ENCODE measurements around the gene HSD17B11. TPM values are rescaled to one million over a fixed set of nuclear protein-coding genes. Genes with fewer than 3 reads are reported as not detected.
"Not testable (repeated sequence)": the region's sequence is repeated elsewhere in the genome, so short reads cannot be mapped to it uniquely, and the experiment has no call there.

The HSD17B11 gene
- total RNA-seq, 1 donor from 2014 or later = 26.2 TPM

DNA sequence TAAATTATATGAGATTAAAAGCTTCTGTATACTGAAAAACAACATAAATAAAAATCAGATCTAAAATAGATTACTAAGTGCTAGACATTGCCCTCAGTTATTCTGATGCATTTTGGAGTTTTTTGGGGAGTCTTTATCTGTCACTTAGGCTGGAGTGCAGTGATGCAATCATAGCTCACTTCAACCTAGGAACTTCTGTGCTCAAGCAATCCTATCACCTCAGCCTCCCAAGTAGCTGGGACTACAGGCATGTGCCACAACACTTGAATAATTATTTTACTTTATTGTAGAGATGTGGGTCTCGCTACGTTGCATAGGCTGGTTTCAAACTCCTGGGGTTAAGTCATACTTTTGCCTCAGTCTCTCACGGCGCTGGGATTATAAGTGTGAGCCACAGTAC lies 31.7 kb downstream of the HSD17B11 start:
- no peak for DNase-seq (ENCODE audit: low read depth, low spot score)

DNA sequence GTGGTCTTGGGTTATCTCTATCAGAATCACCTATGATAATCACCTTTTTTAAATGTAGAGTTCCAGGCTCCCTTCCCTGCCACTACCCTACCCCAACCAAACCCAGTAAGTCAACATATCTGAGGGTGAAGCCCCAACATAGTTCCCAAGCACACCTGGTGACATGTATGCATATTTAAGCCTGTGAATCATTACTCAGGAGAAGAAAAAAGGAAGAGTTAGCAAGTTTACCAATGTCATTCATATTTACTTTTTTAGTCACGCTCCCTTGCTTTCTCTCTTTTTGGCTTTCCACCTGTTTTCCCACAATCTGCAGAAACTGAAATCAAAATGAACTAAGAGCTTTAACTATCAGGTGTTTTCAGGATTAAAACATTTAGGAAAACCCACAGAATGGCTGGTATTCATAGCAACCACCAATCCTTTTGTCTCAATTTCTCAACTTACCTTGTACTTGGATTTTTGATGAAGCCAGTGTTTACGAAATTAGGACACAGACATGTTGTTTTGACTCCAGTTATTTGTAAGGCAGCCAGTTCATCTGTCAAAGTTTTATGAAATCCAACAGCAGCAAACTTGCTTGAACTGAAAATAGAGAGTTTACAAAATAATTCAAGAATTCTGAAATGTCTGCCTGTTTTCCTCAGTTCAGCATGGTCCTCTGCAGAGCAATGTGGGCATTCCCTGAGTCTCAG lies 34.0 kb downstream of the HSD17B11 start:
- DNase-seq (ENCODE audit: low read depth, low spot score) = no peak

DNA sequence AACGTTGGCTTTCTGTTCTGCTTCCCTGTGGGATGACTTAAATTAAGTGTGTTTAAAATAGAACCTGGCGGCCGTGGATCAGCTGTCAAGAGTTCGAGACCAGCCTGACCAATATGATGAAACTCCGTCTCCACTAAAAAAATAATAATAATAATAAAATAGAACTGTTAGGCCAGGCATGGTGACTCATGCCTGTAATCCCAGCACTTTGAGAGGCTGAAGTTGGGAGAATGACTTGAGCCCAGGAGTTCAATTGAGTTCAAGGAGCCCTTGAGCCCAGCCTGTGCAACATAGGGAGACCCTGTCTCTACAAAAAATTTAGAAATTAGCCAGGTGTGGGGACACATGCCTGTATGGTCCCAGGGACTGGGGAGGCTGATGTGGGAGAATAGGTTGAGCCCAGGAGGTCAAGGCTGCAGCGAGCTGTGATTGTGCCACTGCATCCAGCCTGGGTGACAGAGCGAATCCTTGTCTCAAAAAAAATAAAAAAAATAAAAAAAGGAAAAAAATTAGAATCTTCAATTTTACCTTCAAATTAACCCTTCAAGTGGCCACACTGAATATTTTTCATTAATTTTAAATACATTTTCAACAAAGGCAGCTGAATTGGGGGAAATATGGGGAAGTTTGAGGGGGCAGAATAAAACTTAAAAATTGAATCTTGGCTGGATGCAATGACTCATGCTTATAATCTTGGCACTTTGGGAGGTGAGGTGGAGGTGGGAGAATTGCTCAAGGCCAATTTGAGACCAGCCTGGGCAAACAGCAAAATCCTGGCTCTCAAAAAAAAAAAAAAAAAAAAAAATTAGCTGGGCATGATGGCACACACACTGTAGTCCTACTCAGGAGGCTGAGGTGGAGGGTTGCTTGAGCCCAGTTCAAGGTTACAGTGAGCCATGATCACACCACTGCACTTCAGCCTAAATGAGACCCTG lies 36.6 kb downstream of the HSD17B11 start:
- no peak for DNase-seq (ENCODE audit: low read depth, low spot score)

DNA sequence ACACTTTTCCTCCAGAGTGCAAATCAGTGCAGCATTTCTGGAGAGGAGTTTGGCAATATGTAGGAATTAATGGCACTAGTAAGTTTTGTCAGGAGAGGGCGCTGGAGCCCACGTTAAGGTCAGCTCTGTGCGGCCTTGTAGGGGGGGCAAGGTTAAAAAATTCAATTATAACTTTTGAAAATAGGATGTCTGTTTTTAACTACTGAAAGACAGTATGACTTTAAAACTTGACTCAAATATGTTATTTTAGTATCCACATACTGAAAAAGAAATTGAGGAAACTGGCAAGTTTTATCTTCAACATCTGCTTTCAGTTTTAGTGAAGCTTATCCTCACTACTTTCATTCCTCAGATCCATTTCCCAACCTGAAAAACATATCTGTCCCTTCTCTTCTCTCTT lies 37.4 kb downstream of the HSD17B11 start:
- peak; percentile 8 for DNase-seq (ENCODE audit: low read depth, low spot score)

DNA sequence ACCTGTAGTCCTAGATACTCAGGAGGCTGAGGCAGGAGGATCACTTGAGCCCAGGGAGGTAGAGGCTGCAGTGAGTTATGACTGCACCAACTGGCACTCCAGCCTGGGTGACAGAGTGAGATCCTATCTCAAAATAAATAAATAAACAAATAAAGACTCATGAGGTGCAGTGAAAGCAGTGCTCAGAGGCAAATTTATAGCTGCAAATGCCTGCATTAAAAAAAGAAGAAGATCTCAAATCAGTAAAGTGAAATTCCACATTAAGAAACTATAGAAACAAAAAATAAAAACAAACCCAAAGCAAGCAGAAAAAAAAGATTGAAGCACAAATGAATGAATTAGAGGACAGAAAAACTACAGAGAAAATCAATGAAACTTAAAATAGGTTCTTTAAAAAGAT lies 45.8 kb downstream of the HSD17B11 start:
- no peak for DNase-seq (ENCODE audit: low read depth, low spot score)

DNA sequence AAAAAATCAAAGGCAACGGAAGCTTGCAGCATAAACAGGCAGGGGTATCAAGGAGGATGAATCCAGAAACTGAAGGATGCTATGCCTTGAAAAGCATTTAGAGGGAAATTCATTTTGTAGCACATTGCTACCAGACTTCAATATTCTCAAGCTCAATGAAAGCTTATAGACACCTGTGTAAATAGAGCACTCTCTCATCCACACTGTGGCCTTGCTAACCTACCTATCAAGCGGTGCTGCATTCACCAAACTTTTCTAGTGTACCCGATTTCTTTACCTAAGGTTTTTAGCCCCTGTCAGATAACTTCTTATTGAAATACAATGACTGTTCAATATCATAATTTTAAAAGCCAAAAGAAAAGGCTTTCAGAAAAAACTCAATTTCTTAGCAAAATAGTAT lies 48.1 kb downstream of the HSD17B11 start:
- DNase-seq (ENCODE audit: low read depth, low spot score) = no peak

DNA sequence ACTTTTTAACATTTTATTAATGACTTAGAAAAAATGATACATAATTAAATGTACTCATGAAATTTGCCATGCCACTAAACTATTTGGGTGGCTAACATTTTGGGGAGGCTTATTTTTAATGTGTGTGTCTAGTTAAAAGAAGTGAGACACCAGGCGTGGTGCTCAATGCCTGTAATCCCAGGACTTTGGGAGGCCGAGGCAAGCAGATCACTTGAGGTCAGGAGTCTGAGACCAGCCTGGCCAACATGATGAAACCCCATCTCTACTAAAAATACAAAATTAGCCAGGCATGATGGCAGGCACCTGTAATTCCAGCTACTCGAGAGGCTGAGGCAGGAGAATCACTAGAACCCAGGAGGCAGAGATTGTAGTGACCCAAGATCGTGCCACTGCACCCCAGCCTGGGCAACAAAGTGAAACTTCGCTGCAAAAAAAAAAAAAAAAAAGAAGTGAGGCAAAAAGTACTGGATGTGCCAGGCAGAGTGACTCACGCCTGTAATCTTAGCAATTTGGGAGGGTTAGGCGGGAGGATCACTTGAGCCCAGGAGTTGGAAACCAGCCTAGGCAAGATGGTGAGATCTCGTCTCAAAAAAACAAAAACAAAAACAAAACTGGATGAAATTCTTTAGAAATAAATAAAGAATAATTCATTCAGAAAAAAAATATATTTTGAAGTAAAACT lies 48.9 kb downstream of the HSD17B11 start:
- not testable (repeated sequence) for DNase-seq (ENCODE audit: low read depth, low spot score)

DNA sequence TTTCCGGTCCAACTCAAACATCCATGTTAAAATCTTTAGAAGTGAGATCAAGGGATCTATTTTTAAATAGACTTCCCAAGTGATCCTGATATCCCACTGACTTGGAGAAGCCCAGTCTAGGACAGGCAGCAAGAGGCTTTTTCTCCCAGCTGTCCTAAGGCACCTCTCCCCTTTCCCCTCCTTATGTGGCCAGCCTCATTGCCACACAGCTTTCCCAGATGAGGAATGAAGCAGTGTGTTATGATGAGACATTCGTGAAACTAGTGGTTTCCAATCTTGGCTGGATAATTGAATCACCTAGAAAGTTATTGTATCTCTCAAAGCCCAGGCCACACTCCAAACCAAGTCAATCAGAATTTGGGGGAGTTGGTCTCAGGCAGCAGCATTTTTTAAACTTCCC lies 51.5 kb downstream of the HSD17B11 start:
- DNase-seq (ENCODE audit: low read depth, low spot score) = no peak

DNA sequence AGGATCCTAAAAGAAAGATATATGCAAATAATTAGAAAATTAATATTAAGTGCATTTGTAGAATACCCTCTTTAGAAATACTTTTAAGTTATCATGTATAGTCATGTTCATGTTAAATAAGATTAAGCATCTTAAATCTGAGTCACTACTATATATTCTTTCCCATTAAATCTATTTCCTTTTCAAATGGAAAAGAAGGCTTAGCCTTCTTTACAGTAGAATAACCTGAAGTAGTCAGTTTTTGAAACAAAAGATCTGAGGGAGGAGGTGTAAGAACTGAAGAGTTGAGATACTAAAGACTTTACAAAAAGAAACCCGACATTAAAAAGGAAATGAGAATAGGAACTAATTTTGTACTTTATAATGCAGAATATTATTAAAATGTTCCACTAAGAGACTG lies 53.6 kb downstream of the HSD17B11 start:
- DNase-seq (ENCODE audit: low read depth, low spot score) = no peak

DNA sequence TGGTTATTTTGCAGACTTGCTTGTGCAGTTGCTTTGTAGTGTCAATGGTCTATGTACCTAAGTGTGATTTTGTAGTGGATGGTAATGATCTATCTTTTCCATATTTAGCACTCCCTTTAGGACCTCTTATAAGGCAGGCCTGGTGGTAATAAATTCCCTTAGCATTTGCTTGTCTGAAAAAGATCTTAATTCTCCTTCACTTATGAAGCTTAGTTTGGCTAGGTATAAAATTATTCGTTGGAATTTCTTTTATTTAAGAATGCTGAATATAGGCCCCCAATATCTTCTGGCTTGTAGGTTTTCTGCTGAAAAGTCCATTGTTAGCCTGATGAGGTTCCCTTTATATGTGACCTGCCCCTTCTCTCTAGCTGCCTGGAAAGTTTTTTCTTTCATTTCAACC lies 57.7 kb downstream of the HSD17B11 start:
- DNase-seq (ENCODE audit: low read depth, low spot score) = no peak

DNA sequence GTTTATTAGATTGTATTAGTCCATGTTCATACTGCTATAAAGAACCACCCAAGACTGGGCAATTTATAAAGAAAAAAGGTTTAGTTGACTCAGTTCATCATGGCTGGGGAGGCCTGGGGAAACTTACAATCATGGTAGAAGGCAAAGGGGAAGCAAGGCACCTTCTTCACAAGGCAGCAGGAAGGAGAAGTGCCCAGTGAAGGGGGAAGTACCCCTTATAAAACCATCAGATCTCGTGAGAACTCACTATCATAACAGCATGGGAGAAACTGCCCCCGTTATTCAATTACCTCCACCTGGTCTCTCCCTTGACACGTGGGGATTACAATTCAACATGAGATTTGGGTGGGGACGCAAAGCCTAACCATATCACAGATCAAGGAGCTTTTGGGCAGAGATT lies 60.2 kb downstream of the HSD17B11 start:
- no peak for DNase-seq (ENCODE audit: low read depth, low spot score)

DNA sequence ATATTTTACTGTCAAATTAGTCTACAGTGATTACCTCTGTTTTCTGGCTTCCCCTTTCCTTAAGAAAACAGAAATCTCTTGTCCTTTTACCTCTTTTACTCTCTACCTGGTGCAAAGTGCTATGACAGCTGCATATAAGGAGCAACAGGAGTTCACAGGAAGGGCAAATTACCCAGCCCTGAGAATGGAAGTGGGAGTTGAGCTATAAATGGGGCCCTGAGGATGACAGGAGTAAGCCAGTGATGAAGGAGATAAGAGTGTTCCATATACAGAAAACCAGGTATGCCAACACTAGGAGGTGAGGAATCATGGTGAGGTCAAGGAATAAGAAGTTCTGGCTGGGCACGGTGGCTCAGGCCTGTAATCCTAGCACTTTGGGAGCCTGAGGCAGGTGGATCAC lies 63.9 kb downstream of the HSD17B11 start:
- no peak for DNase-seq (ENCODE audit: low read depth, low spot score)

DNA sequence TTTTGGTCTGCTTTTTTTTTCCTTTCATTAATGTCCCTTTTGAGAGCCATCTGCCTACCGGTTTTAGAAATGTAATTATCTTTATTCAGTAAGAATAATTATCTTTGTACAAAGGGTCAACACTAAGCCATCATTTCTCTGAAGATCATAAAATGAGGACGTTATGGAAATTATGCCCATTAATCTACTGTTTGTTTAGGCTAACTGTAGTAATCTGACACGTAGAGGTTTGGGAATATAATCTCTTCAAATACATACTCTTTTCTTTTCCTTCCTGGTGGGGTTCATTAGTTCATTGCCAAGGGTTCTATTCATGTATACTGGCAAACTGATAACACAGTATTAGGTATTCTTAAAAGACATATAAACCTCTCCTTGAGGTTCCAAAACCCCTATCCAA lies 64.5 kb downstream of the HSD17B11 start:
- DNase-seq (ENCODE audit: low read depth, low spot score) = no peak

DNA sequence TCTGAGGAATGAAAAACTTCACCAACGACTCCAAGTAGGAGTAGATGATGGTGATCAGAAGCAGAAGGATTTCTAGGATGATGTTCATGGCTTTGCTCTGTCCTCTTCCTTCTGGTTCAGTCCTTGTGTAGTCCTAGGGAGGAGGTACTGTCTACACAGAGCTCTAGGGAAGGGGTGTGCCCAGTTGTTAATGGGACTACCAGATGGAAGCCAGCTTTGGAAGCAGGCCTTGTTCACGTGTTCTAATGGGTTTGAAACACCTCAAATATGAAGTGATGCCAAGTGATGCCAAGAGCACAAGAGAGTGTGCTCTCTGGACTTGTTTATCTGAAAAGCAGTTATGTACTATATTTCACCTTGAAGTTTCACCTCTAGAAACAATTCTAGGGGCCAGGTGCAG lies 68.2 kb downstream of the HSD17B11 start, which contains the start of gene HSD17B13:
Gene HSD17B13, minus strand, starts transcription at position 129 of the 400 bp plus-strand sequence. Its CDS starts 41 bp downstream, at position 88.
- no peak for DNase-seq (ENCODE audit: low read depth, low spot score)

DNA sequence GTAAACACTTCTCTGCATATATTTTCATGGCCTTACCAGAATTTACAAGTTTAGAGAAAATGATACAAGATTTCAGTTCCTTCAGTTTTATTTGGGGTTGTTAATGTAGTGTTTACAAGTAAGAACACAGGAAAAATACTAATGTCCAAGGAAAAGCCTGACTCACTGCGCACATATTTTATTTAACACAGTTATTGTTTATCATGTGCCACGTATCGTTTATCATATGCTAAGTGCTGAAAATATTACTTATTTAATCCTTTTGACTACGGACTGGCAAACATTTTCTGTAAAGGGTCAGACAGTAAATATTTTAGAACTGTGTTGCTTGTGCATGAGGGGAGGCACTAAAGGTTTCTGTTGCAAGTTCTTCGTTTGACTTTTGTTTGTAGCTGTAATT lies 69.1 kb downstream of the HSD17B11 start:
- DNase-seq (ENCODE audit: low read depth, low spot score) = no peak

DNA sequence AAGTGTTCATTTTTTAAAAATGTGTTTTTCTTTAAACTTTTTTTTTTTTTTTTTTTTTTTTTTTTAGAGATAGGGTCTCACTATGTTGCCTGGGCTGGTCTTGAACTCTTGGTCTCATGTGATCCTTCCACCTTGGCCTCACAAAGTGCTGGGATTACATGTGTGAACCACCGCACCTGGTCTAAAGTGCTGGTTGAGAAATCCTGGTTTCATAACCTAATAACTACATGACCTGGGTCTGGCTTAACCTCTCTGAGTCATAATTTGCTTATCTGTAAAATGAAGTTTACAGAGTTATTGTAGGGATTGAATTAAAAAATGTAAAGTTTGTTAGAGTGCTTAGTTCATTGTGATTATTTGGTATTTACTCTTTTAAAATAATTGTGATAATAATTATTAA lies 73.5 kb downstream of the HSD17B11 start:
- DNase-seq (ENCODE audit: low read depth, low spot score) = no peak

DNA sequence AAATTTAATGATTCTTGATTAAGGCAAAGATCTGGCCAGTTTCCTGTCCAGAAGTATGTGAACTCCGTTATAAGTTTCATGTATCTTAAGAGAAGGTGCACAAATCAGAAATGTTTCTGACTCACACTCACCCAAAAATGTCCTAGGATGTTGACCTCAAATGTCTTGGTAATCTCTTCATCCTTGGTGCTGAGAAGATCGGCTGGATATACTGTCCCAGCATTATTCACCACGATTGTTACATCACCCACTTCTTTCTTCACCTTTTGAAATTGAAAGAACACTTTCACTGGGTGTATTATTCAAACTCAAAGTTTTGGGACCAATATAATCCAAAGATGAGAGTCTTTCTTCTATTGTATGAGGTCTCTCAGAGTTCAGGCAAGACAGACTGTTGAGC lies 74.0 kb downstream of the HSD17B11 start:
- no peak for DNase-seq (ENCODE audit: low read depth, low spot score)

DNA sequence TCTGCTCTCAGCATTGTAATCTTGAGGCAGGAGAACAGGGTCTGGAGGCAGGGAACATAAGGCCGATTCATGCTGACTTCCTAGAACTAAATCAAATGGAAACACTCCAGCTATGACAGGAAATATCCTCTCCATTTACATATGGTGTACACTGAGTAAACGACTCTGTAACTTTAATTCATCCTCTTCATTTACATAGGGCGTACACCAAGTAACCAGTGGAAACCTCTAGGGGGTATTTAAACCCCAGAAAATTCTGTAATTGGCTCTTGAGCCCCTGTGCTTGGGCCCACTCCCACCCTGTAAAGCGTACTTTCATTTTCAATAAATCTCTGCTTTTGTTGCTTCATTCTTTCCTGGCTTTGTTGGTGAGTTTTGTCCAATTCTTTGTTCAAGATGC lies 76.0 kb downstream of the HSD17B11 start:
- DNase-seq (ENCODE audit: low read depth, low spot score) = not testable (repeated sequence)

DNA sequence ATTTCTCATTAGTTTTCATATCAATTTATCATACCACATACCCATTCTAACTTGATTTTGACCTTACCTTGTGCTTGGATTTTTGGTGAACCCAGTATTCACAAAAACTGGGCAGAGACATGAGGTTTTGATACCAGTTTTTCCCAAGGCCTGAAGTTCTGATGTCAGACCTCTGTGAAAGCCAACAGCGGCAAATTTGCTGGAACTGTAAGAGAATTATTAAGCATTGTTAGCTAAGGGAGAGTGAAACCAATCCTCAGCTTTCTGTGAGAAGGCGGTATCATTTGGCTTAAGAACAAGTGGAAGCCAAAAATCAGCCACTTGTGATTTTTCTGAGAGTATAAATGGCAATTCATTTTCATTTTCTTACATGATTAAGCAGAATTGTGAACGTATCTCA lies 77.2 kb downstream of the HSD17B11 start:
- no peak for DNase-seq (ENCODE audit: low read depth, low spot score)

DNA sequence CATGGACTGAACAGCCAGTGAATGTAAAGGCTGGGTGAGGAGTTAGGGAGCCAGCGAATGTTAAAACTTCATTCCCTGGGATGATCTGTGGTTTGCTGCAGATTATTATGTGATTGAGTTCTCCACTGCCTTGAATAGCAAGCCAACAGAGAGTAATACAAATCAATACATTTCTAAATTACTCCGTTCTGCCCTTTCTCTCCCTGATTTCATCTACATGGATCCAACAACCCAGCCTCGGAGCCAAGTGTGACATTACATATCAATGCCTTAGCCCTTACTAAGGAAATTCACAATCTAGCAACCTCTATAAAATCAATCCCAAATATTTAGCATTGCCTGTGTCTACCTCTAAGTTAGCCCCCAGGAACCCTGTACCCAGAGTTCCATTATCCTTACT lies 79.3 kb downstream of the HSD17B11 start:
- no peak for DNase-seq (ENCODE audit: low read depth, low spot score)

DNA sequence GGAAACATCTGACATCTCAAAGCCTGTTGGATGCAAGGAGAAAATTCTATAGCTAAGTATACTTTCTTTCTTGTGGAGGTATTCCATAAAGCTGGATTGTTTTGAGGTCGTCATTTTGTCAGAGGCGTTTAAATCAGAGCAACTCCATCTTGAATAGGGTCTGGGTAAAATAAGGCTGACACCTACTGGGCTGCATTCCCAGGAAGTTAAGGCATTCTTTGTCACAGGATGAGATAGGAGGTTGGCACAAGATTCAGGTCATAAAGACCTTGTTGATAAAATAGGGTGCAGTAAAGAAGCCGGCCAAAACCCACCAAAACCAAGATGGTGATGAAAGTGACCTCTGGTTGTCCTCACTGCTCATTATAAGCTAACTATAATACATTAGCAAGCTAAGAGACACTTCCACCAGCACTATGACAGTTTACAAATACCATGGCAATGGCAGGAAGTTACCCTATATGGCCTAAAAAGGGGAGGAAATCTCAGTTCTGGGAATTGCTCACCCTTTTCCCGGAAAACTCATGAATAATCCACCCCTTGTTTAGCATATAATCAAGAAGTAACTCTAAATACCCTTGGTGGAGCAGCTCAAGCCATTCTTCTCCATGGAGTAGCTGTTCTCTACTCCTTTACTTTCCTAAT lies 80.2 kb downstream of the HSD17B11 start:
- no peak for DNase-seq (ENCODE audit: low read depth, low spot score)

DNA sequence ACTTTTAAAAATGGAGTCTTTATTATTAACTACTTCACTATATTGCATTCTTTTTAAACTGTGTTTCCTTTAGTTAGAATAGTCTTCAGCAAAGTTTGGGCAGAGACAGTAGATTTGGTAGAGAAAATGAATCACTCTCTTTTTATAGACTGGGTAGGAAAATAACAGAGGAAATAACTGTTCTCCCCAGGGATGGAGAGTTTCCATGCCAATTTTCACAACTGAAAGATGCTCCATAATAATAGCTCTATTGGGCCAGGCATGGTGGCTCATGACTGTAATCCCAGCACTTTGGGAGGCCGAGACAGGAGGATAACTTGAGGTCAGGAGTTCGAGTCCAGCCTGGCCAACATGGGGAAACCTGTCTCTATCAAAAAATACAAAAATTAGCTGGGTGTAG lies 81.4 kb downstream of the HSD17B11 start:
- DNase-seq (ENCODE audit: low read depth, low spot score) = no peak

All from pulmonary artery endothelial cell (primary cell).